NCI-H1694 (cell line): ENCODE data around the gene BICC1.

Experiments used
- DNase-seq: peaks from one replicate; lab custom pipeline; 2025; lab: John Stamatoyannopoulos, UW

BICC1 gene

DNA sequence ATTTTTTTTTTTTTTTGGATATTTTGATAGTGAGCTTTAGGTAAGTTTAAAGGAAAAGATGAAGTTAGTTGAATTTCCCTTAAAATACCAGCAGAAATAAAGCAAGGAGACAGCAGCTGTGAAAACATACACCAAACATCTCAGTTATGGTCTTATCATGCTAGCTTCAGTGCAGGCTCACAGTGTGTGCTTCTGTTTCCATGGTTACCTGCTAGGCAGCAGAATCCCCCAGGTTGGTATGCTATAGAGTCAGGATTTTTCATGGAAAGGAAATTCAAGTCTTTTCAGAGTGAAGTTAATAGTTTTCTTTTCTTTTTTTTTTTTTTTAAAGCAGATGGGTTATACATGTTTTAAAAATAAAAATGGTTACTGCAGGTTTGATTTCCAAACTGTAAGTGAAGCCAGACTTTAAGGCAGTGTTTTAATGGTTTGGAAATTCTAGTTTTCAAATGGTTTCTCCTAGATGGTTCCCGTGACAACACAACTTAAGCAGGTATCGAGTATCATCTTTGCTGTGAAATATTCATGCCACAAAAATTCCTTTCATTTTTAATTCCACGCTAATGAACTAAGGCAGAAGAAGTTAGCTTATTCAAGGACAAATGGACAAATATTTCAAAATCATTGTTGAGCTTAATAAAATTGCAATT, 230.9 kb downstream of the BICC1 start:
- DNase-seq: no peak

DNA sequence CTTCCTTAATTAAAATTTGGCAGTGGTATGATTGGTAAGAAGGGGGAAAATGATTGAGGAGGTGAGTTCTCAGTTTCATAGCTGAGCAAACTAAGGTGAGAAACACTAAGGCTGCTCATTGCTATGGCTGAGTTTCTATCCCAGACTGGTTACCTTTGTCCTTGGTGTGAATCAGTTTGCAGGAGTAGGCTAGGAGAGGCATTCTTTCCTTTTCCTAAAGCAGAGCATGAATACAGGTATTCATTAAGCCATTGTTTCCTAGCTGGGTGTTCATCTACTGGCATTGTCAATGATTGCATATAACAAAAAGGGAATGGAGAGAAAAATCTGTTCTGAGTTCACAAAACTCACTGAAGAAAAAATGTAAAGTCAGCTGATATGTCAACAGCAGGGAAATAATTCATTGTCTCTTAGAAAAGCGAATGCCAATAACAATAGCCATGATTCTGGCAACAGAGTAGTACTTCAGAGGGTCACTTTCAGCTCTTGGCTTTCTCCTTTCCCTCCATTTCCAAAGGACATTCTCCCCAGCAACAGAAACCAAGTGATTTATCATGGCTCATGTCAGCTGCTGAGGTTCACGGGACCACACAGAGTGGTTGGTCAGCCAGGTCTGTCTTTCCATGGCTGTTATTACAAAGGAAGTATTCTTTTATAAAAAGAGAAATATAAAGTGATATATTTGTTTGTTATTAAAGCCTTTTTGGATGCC, 234.0 kb downstream of the BICC1 start:
- no peak for DNase-seq

DNA sequence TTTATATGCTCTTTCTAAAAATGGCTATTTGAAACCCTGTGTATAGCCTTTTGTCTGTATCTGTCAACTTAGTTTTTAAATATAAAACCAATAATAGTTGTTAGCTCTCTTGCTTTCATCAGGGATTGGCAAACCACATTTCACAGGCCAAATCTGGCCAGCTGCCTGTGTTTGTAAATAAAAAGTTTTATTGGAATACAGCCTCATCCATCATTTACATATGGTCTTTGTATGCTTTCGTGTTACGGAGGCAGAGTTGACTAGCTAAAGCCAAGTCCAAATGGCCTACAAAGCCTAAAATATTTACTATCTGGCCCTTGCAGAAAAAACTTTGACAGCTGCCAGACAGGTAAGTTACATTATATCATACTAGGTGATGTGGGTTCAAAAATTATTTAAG, 235.0 kb downstream of the BICC1 start:
- DNase-seq: no peak

DNA sequence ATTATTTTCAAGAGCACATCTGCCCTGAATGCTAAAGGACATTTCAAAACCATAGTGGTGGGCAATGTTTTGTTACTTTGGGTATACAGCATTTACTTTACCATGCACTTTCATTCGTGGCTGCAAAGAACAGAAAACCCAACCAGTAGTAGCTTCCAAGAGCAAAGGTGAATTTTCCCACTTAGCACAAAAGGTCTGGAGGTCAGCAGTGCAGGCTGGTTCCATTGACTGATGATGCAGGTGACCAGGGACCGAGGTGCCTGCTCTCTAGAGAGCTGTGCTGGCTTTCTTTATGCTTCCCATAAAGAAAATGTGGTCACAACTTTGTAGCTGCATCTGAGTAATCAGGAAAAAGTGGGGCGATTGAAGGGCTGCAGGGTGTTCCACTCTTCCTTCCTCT, 240.0 kb downstream of the BICC1 start:
- DNase-seq: no peak

DNA sequence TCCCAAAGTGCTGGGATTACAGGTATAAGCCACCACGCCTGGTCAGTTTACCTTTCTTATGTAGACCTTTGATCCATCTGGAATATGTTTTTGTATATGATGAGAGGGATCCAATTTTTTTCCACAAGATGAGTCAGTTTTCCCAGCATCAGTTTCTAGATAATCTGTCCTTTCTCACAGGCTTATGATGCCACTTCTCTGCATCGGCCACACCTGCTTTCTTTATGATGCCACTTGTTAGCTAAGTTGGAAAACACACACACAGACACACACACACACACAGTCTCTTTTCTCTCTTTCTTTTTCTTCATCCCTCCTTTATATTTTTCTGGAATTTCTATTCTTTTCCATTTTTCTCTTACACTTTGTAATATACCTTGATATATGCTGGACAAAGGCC, 240.8 kb downstream of the BICC1 start:
- no peak for DNase-seq

DNA sequence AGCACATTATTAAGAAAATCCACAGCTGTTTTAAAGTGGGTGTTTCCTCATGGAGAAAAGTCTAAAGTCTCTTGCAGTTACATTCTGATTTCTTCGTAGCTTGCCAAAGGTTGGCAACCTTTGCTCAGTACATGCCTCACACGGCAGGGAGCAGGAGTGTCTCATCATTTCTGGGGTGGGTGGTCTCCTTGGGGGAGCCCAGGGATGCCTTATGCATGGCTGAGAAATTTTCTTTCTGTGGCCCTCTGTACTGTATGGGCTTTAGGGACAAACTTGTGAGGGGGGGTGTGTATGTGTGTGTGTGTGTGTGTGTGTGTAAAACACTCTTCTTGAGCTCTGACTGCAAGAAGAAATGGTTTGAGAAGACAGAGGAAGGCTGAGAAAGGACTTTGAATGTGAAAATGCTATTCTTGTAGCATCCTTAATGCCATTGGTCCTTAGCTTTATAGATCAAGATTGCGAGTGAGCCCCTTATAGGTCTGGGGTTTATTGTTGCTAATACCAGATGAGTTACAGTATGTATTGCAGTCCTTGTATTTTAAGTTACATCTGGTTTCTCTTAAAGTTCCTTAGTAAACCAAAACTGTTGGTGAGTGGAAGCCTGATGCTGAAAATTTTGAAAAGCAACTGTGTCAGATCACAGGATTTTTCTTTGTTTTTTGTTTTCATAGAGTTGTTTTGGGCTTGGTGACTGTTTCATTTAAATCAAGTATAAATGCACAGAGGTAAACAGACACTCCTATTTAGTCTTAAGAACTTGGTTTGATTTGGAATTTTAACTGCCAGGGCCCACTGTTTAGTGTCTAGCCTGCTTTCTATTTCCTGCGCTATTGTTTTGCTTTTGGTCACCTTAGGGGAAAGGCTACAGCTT, 242.0 kb downstream of the BICC1 start:
- no peak for DNase-seq

DNA sequence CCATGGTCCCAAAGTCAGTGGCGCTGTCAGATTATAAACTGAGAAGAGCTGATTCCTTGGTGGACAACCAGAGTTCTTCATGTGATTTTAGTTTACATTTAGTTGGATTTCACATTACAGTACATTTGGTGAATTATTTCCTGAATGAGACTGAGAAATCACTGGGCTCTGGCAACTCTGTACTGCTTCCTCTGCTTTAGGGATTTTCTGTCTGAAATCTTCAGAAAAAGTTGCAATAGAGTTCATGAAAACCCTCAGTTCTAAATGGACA, 242.6 kb downstream of the BICC1 start:
- no peak for DNase-seq

DNA sequence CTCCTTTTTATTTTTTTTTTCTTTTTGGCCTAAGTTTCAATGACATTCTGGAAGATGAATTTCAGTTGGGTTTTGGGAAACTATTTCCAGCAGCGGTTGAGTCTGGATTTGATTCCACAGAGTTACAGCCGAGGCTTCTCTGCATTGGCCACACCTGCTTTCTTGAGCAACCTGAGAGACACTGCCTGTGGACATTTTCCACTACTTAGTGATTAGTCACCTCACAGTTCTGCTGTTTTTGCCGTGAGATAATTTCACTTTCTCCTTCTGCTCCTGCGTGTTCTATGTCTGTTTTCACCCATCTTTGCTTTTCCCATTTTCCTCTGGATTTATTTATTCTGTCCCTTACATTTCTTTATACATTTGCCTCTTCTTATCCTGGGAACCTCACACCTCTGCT, 243.0 kb downstream of the BICC1 start:
- DNase-seq: no peak

DNA sequence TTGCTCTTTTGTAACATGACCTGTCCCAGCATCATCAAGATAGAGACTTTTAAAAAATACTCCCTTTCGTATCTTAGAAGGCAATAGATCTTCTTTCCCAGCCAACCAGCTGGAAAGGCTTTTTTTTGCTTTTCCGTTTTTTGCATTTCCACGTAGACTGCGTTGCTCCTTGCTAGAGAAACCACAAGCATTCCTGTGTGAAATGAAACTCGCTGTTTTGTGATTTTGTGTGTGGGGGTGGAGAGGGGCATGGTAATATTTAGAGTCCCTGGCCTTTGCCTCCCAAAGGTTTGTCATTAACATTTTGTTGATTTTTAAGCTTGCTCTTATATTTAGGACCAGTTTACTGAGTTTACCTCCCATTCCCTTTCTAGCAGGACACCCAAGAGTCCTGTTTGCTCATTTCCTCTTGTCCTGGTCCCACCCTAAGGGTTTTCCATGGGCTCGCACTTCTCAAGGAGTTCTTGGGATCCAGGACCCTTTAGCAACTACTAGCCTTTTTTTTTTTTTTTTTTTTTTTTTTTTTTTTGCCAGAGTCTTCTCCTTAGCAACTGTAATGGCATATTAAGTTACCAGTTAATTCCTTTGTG, 243.6 kb downstream of the BICC1 start:
- DNase-seq: no peak

DNA sequence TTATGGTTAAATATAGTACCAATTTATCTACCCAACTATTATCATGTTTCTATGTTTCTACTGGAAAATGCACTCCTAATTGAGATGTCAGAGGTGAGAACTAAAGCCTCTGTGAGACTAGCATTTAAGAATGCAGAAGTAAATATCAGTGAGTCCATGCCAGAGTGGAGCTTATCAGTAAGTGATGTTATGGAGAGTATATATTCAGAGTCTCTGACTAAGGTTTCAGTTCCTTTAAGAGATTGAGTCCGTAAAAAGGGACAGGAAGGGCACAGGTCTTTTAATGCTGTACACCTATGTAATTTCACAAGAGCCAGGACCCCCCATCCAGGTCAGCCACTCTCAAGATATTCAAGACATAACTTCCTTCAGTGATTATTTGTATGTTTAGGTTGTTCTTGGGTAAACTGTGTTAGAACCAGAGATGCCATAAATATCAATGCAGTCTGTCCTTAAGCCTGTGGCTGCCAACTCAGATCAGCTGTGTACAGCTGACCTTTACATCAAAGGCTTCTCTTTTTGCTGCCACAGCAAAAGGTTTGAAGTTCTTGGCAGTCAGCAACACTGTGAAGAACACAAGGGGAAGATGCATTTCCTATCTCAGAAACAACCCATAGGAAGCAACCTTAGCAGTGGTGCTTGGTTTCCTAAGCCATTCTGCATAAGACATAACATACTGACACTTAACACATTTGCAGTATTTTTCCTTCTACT, 244.8 kb downstream of the BICC1 start:
- DNase-seq: no peak

DNA sequence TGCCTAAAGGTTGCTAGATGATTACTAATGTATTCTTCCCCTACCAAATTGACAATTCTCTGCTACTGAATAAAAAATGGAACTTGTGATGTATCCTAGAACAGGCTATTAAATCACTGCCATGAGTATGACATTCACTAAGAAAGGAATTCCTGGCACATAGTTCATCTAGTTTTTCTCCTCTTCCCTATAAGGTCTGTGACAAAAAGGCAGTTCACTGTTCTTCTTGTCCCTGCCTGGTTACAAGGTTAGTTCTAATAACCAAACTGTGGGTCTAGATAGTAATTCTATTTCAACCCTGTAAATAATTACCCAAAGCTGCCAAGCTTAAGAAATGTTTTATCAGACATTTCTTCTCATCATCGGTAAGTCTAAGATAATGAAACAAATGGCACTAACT, 245.6 kb downstream of the BICC1 start:
- no peak for DNase-seq

DNA sequence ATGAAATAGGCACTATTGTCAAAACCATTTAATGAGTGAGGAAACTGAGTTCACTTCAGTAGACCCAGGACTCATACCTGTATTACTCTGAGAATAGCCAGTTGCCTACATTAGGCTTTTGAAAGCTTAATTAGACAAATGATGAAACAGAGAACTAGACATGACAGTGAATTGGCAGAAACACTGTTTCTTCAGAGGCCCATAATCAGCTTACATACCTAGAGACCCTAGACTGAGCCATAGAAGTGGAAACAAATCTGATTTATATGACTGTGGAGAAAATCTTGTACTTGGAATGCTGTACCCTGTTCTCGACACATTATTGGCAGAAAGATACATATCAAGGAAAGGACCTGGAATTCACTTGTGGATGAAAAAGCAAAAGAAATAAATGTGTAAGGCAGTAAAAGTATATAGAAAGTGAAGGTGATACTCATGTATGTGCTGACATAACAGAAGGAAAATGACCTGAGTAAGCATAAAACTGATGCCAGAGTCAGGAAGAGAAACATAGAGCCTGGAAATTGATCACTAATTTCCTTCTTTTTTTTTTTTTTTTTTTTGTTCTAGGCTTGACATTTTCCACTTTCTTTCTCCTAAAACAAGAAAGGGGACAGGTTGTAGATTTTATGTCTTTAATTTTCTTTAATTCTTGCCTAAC, 251.5 kb downstream of the BICC1 start:
- DNase-seq: no peak

DNA sequence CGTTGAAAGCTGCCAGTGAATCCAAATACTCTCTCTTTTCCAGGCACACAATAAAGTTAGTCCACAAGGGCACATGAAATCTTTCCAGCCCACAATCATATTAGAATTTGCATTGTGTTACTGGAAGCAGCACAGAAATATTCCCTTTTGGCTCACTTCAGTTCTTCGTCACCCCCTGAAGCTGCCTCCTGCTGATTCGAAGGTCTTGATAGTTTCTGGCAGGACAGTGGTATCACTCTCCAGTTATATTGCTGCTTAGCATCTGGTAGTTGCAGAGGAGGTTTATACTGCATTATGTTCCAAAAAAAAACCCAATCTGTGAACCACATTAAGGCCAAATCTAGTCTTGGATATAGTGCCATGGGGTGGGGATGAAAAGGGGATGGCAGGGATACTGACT, 253.2 kb downstream of the BICC1 start:
- DNase-seq: no peak

DNA sequence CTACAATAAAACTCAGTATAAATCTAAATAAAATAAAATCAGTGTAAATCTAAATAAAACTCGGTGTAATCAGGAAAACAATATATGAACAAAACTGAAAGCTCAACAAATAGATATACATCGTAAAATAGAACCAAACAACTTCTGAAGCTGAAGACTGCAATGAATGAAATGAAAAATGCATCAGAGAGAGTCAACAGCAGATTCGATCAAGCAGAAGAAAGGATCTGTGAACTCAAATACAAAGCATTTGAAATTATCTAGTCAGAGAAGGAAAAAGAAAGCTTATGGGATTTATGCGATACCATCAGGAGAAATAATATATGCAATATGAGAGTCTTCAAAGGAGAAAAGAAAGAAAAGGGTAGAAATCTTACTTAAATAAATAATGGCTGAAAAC, 255.0 kb downstream of the BICC1 start:
- no peak for DNase-seq

DNA sequence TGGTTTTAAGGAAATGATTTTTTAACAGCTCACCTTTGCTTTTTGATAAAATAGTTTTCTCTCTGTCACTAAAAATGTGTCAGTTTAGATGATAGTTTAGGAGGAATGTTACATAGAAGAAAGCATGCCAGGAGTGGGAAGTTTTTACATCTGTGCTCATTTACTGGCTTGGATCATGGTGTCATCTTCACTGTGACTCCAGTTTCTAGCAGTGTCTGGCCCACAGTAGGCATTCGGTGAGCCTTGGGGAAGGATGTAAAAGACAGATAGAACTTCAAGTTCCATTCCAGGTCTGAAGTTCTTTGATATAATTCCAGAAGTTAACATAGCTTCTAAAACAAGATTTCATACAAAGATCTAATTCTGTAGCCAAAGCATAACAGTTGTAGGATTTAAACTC, 259.2 kb downstream of the BICC1 start:
- no peak for DNase-seq

DNA sequence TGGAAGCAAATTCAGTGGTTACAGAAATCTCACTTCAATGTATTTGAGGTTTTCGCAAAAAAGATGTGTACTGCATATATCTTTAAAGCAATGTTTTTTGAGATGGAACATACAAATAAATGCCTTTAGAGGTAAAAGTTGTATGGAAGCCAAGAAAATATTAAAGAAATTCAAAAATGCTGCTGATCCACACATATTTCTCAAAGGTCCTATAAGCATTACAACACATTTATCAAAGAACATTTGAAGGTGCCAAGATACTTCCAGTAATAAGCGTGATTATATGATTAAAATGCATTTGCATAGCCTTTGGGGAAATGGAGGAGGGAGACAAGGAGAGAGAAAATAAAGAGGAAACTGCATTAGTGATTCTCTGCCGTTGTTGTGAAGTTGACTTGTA, 260.1 kb downstream of the BICC1 start:
- no peak for DNase-seq

DNA sequence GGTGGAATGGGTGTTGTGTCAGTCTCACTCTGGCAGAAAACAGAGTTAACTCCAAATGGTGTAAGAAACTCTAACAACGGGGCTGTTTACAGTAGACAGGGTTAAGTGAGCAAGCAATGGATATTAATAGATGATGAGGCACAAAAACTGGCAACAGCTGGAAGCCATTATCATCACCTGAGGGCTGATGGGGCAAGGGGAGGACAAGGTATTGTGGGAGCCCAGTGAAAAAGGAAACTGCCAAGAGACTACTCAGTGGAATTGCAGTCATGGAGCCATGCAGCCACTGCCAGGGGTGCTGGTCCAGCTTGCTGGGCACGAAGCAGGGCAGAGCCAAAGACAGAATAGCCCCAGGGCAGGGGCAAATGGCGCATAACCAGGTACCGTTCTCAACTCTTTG, 260.7 kb downstream of the BICC1 start:
- no peak for DNase-seq

DNA sequence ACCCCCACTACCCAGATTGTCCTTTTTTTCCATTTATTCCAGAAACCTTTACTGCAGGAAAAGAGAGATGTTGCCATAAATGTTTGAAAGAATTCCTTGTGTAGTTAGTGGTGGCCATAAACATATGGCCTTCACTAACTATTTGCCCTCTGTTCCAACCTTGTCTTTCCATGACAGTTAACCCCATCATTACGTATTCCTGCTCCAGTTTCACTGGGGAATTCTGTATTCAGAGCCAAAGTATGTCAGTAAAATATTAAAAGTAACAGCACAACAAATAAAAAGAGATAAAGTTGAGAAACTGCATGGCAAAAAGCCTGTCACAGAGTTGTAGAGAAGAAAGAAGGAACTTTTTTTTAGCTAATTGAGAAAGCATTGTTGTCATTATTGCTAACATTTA, 261.3 kb downstream of the BICC1 start:
- DNase-seq: no peak

DNA sequence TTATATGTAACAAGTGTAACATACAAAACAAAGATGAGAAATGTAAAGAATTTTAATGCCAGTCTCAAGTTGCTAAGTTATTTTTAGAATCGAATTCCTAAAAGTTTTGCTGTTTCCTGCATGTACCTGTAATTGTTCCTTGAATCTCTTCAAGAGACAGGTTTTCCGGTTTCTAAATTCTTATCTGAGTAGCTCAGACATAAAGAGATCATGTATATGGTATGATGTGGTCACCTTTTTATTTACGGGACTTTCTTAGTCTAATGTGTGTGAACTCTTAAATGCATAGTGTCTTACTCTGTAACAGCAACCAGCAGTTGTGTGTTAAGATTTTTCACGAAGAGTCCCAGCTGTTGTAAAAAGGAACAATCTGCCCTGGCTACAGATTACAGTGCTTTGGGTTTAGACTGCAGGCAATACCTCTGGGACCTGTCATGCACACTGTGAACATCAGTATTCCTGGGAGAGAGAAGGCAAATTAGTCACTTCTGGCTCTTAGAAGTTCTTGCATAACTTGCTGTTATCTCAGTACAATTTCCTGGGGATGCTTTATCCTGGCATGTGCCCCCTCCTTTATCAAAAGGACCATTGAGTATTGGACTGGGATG, 263.4 kb downstream of the BICC1 start:
- DNase-seq: no peak

DNA sequence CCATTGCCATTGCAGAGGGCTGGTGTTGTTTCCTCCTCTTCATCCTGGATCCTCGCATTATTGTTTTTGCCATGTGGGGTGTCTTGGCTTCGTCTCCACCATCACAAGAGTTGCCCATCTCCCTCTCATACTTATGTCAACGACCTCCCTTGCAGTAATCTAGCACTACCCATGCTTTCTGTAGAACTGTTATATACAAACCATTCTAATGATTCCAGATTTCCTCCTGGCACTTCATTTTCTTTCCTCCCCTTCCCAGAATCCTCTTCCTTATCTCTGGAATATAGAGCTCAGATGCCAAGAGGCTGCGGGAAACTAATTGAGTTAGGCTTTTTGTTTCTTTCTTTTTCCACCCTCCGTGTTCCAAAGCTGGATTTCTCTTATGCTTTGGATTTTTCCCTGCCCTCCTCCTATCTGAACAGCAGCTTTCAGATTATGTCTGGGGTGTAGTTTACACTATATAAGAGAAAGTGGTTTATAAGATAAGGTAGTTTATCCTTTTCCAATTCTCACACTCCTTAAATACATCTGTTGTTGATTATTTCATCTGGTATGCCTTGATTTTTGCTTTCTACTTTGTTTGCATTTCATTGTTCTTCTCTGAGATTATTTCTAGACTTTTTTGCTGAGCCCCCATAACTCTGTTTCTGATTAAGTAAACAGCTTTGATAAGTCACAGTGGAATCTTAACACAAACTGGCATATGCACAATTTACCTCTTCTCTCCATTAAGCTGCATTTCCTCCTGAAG, 264.1 kb downstream of the BICC1 start:
- DNase-seq: no peak

DNA sequence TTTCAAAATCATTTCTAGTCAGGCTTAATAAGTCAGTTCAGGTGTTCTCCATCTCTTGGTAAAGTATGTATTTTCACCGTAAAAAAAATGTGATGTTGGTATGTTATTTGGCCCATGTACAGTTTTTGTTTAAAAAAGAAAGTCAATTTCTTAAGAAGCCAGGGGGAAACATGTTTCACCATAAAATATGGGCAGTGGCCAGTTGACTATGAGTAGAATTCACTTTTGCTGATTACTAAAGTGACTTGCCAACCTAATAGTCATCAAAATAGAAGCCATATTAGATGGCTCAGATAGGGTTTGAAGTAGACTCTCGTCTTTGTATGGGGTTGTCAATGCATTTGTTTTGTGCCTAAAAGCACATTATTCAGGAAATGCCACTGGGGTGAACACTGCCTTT, 266.3 kb downstream of the BICC1 start:
- DNase-seq: no peak
